CD8-positive, alpha-beta memory T cell (primary cell): ENCODE measurements around the gene TMEM95. TPM values are rescaled to one million over a fixed set of nuclear protein-coding genes. Genes with fewer than 3 reads are reported as not detected.

Experiments
- CTCF ChIA-PET: fragments of 350-600 bp; sonication (Branson Sonifier 250); formaldehyde crosslinking; loops from one replicate; lab custom pipeline; 2021; ENCODE audit warnings: antibody characterized with exemption; lab: Charles Lee
- POLR2A ChIA-PET: fragments of 350-600 bp; sonication (Branson Sonifier 250); formaldehyde crosslinking; loops from one replicate; lab custom pipeline; 2021; ENCODE audit warnings: antibody characterized with exemption; lab: Charles Lee
- DNase-seq, 5 donors: peaks; one replicate each; pipeline versions ENCODE4 v3.0.0 to v3.0.0-alpha.2; 2020 to 2022; ENCODE audit warnings: mixed read lengths in 1 of 5
- H3K27ac ChIP-seq: one replicate; pipeline ENCODE4 v1.7.0; 2013; ENCODE audit warnings: low read depth, mild to moderate bottlenecking, low read length, moderate library complexity
- H3K27me3 ChIP-seq: 2 replicates; pipeline ENCODE4 v1.7.0; 2013; ENCODE audit warnings: low read length, mild to moderate bottlenecking; ENCODE audit not compliant: insufficient read depth, poor library complexity, severe bottlenecking
- H3K36me3 ChIP-seq: 2 replicates; pipeline ENCODE4 v1.7.0; 2013; ENCODE audit warnings: mild to moderate bottlenecking, low read length, moderate library complexity; ENCODE audit not compliant: insufficient read depth
- H3K4me1 ChIP-seq: 2 replicates; pipeline ENCODE4 v1.7.0; 2013; ENCODE audit warnings: mild to moderate bottlenecking, low read length, moderate library complexity; ENCODE audit not compliant: insufficient read depth
- H3K4me3 ChIP-seq: 2 replicates; pipeline ENCODE4 v1.7.0; 2013; ENCODE audit warnings: mild to moderate bottlenecking, low read length
- H3K9me3 ChIP-seq: 2 replicates; pipeline ENCODE4 v1.7.0; 2013; ENCODE audit warnings: mild to moderate bottlenecking, low read length
- H3K27ac Mint-ChIP-seq, 8 donors: one replicate each; pipeline ENCODE4 v1.8.0; 2020 to 2021; ENCODE audit warnings: mixed read lengths in 8 of 8, mild to moderate bottlenecking in 6 of 8, inconsistent platforms in 3 of 8, moderate library complexity in 3 of 8
- H3K27me3 Mint-ChIP-seq, 2 donors: one replicate each; pipeline ENCODE4 v1.8.0; 2020 to 2021; ENCODE audit warnings: mixed read lengths in 2 of 2, mild to moderate bottlenecking in 1 of 2, moderate library complexity in 1 of 2
- H3K36me3 Mint-ChIP-seq, 3 donors: one replicate each; pipeline ENCODE4 v1.8.0; 2020 to 2021; ENCODE audit warnings: mixed read lengths in 3 of 3, inconsistent platforms in 1 of 3, mild to moderate bottlenecking in 1 of 3
- H3K4me1 Mint-ChIP-seq, 3 donors: one replicate each; pipeline ENCODE4 v1.8.0; 2020 to 2021; ENCODE audit warnings: mixed read lengths in 3 of 3, inconsistent platforms in 1 of 3, mild to moderate bottlenecking in 1 of 3
- H3K4me3 Mint-ChIP-seq, 7 donors: one replicate each; pipeline ENCODE4 v1.8.0; 2020 to 2021; ENCODE audit warnings: mixed read lengths in 7 of 7, mild to moderate bottlenecking in 6 of 7, moderate library complexity in 4 of 7, inconsistent platforms in 2 of 7
- H3K9me3 Mint-ChIP-seq, 5 donors: one replicate each; pipeline ENCODE4 v1.8.0; 2020 to 2022; ENCODE audit warnings: mixed read lengths in 5 of 5, mild to moderate bottlenecking in 3 of 5, moderate library complexity in 2 of 5, inconsistent platforms in 1 of 5
- polyA plus RNA-seq: library from polyadenylated mRNA; unstranded; fragments of 300-500 nt; fragmentation: Illumina TruSeq; gene quantifications from one replicate; pipeline ENCODE4 v1.2.3, GENCODE V29; 2021
- total RNA-seq, 2 experiments: library from RNA; stranded (reverse); gene quantifications; one replicate each; pipeline ENCODE4 v1.2.3, GENCODE V29; 2021

TMEM95 gene
- total and polyA plus RNA-seq, 3 experiments from 2014 or later = not detected

DNA sequence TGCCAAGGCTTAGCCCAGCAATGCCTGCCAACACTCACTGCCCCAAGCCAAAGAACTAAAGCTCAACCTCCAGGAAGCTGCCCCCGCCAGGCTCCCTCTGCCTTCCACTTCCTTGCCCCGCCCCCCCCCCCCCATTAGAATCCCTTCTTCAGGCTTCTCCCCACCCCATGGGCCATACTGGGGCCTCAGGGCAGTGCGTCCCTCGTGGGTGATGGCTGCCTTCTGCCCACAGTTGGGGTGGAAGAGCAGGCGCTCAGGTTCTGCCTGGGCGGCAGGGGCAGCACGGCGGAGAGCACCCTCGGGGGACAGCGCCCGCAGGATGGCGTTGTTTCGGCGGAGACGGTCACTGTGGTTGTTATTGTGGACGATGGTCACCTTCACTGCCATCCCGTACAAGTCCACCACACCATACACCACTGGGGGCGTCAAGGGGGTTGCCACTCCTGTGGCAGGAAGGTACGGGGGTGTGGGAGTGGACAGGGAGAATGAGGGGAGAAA is 29.9 kb upstream of the TMEM95 start:
- Histone ChIP-seq H3K36me3 (peaks cover 36% of the 10 kb centered on the region), H3K27me3 (no peaks in the 10 kb centered on the region), H3K9me3 (no peaks in the 10 kb centered on the region), H3K4me3 (no peak overlapping the region), H3K4me1 (peaks cover 23% of the 10 kb centered on the region), H3K27ac (no peak overlapping the region)
- Mint-ChIP-seq H3K27ac (no peak overlapping the region), H3K4me3 (no peak overlapping the region), H3K4me1 (peaks cover 23 to 36% (median 25%) of the 10 kb centered on the region in 3 donors), H3K27me3 (peaks cover 0 to 2% of the 10 kb centered on the region in 2 donors), H3K9me3 (no peaks in the 10 kb centered on the region), H3K36me3 (peaks cover 0 to 76% (median 5%) of the 10 kb centered on the region in 3 donors)
- DNase-seq = no peak
- POLR2A ChIA-PET = interaction anchor here (1.0 kb wide), 2 partner anchors 9 to 11 kb away, joined by 3 read pairs; partner anchors contain the start of gene ACAP1
- CTCF ChIA-PET = interaction anchor here (0.6 to 9.8 kb wide), 9 partner anchors 10 to 111 kb away, joined by 3 to 85 read pairs (median 4); partner anchors contain the start of genes ACAP1, GPS2 and TMEM256

DNA sequence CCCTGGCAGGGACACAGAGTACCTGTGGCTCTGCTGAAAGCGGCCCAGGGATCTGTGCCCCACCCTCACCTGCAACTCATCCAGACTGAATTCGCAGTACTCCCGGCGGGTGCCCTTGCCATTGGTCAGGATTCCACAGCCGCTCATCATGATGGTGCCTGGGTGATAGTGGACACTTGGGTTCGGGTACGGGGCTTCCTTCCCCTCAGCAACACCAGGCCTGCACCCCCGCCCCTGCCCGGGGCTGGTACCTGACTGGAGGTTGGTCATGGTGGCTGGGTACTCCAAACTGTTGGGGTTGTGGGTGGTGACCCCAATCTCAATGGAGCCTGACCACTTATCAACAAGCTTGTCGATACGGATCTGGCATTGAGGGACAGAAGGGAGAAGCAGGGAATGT is 28.8 kb upstream of the TMEM95 start:
- DNase-seq = no peak
- no peaks in the 10 kb centered on the region for H3K9me3 Mint-ChIP-seq
- Histone ChIP-seq H3K27me3 (no peaks in the 10 kb centered on the region), H3K27ac (no peak overlapping the region), H3K4me1 (peaks cover 32% of the 10 kb centered on the region), H3K9me3 (no peaks in the 10 kb centered on the region), H3K36me3 (peaks cover 28% of the 10 kb centered on the region), H3K4me3 (no peak overlapping the region)
- peaks cover 0 to 2% of the 10 kb centered on the region in 2 donors for H3K27me3 Mint-ChIP-seq
- peaks cover 0 to 65% (median 2%) of the 10 kb centered on the region in 3 donors for H3K36me3 Mint-ChIP-seq
- ChIA-PET CTCF (interaction anchor here (1.1 to 9.8 kb wide), 5 partner anchors 12 to 111 kb away, joined by 3 to 85 read pairs (median 5); partner anchors contain the start of gene ACAP1), POLR2A (interaction anchor here (1.7 kb wide), 1 partner anchor 10 kb away, joined by 8 read pairs; the partner anchor contains the start of gene ACAP1)
- H3K27ac Mint-ChIP-seq = peak overlapping the region in 2 of 8 donors; percentile 75 to 82
- peaks cover 26 to 44% (median 30%) of the 10 kb centered on the region in 3 donors for H3K4me1 Mint-ChIP-seq
- peak overlapping the region in 1 of 7 donors; percentile 64 for H3K4me3 Mint-ChIP-seq

DNA sequence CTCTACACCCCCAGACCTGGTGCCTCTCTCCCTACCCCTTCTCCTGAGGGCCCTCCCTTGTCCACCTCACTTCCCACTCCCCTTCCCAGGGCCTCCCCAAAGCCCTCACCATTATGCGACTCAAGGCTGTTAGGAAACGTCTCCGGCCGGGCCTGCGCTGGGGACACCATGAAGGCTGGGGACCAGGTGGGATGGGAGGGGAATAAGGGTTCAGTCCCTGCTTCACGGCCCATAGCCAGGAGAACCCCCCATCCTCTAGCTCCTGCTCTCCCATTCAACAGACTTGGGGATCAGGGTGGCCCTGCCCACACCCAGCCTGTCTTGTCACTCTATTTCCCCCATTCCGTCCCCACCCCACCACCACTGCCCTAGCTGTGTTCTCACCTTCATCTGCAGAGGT is 27.9 kb upstream of the TMEM95 start:
- peaks cover 37% of the 10 kb centered on the region for H3K4me1 ChIP-seq
- H3K27me3 ChIP-seq = no peaks in the 10 kb centered on the region
- Mint-ChIP-seq H3K36me3 (peaks cover 0 to 56% (median 0%) of the 10 kb centered on the region in 3 donors), H3K27ac (peak overlapping the region in 2 of 8 donors; percentile 20 to 80), H3K27me3 (peaks cover 0 to 2% of the 10 kb centered on the region in 2 donors), H3K4me3 (peak overlapping the region in 2 of 7 donors; percentile 40 to 81), H3K9me3 (no peaks in the 10 kb centered on the region), H3K4me1 (peaks cover 26 to 48% (median 31%) of the 10 kb centered on the region in 3 donors)
- ChIA-PET CTCF (interaction anchor here (1.0 to 9.8 kb wide), 4 partner anchors 11 to 110 kb away, joined by 3 to 85 read pairs (median 7); partner anchors contain the start of gene ACAP1), POLR2A (interaction anchor here (1.1 to 1.7 kb wide), 2 partner anchors 9 to 12 kb away, joined by 4 to 8 read pairs; partner anchors contain the start of genes ACAP1 and GPS2)
- H3K27ac ChIP-seq = no peak overlapping the region
- H3K4me3 ChIP-seq = no peak overlapping the region
- H3K9me3 ChIP-seq = no peaks in the 10 kb centered on the region
- H3K36me3 ChIP-seq = peaks cover 20% of the 10 kb centered on the region
- DNase-seq = no peak

DNA sequence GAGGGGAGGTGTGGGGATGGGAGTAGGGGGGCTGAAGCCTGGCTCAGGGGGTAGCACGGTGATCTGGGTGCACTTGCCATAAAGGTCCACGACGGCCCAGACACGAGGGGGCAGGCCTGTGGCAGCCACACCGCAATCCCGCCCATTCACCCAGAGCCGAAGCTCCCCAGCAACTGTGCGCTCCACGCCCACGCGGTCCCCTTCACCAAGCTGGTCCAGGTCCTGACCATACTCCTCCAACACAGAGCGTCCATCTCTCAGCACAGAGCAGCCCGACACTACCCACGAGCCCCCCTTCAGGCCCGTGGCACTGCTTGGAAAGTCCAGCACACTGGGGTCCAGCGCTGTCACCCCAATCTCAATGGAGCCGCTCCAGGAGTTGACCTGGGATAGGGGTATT is 27.5 kb upstream of the TMEM95 start:
- H3K27ac Mint-ChIP-seq = peak overlapping the region in 3 of 8 donors; percentile 64 to 98 (median 97)
- ChIA-PET CTCF (interaction anchor here (1.0 to 9.8 kb wide), 3 partner anchors 10 to 109 kb away, joined by 7 to 85 read pairs (median 7); partner anchors contain the start of gene ACAP1), POLR2A (interaction anchor here (1.1 to 1.7 kb wide), 2 partner anchors 9 to 12 kb away, joined by 4 to 8 read pairs; partner anchors contain the start of genes ACAP1 and GPS2)
- Histone ChIP-seq H3K27ac (no peak overlapping the region), H3K9me3 (no peaks in the 10 kb centered on the region), H3K27me3 (no peaks in the 10 kb centered on the region), H3K36me3 (peaks cover 15% of the 10 kb centered on the region), H3K4me1 (peaks cover 41% of the 10 kb centered on the region), H3K4me3 (no peak overlapping the region)
- H3K4me3 Mint-ChIP-seq = peak overlapping the region in 3 of 7 donors; percentile 67 to 86 (median 81)
- H3K9me3 Mint-ChIP-seq = no peaks in the 10 kb centered on the region
- peaks cover 30 to 52% (median 35%) of the 10 kb centered on the region in 3 donors for H3K4me1 Mint-ChIP-seq
- peaks cover 0 to 2% of the 10 kb centered on the region in 2 donors for H3K27me3 Mint-ChIP-seq
- no peak for DNase-seq
- H3K36me3 Mint-ChIP-seq = peaks cover 0 to 52% (median 0%) of the 10 kb centered on the region in 3 donors

DNA sequence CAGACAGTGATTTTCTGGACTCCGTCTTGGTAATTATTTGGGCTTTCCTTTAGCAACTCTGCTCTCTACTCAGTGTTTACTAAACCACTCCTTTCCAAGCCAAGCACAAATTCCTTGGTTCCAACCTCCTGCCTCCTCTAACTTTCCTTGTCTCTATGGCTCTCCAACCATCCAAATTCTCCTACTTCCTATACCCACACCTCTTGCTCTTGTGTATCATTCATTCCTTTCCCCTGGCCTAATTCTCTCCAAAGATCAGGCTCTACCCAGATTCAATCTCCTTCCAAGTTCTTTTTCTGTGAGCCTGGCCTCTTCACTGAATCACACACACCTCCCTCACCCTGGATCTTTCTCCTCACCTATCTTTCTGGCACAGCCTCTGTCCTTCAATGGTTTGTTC is 26.9 kb upstream of the TMEM95 start:
- no peaks in the 10 kb centered on the region for H3K9me3 Mint-ChIP-seq
- peaks cover 33 to 56% (median 40%) of the 10 kb centered on the region in 3 donors for H3K4me1 Mint-ChIP-seq

DNA sequence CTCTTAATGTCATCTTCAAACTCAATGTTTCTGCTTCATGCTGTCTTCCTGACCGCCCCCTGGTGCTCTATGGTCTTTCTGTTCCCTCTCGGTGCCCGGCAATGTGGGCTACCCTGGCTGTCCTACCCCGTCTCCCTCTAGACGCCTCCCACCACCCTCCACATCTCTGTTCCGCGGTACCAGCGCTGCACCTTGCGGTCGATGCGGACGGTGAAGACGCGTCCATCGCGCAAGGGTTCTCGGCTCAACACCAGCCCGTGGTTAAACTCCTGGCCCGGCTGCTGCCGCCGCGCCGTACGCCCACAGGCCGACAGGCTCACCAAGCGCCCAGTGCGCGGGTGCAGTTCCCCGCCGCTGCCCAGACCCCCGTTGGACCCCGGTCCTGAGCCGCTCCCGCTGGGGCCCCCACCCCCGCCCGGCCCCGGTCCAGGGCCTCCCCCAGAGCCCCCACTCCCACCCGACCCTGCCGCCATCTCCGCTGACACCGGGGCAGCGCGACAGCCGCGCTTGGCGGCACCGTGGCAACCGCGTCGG is 26.0 kb upstream of the TMEM95 start, which contains the start of gene NEURL4:
NEURL4 (minus strand) TSS at position 496 of the 534 bp plus-strand sequence; CDS start at position 473, 23 bp downstream.
- ChIA-PET POLR2A (interaction anchor here (0.6 to 2.5 kb wide), 11 partner anchors 14 to 359 kb away, joined by 3 to 21 read pairs (median 4); partner anchors contain the start of genes GABARAP, GPS2, KCTD11 and POLR2A), CTCF (interaction anchor here (1.0 to 9.8 kb wide), 10 partner anchors 9 to 359 kb away, joined by 3 to 85 read pairs (median 6); partner anchors contain the start of genes ACAP1, TMEM95 and TP53)
- H3K27ac Mint-ChIP-seq = peak within 1 kb of the TSS; percentile 95 to 99 (median 97)
- peak in 2 of 5 donors; percentile 35 to 60 for DNase-seq
- no peaks in the 10 kb centered on the region for H3K9me3 ChIP-seq
- peaks cover 43% of the 10 kb centered on the region for H3K4me1 ChIP-seq
- H3K36me3 ChIP-seq = peaks cover 1% of the 10 kb centered on the region
- no peaks in the 10 kb centered on the region for H3K9me3 Mint-ChIP-seq
- H3K27me3 ChIP-seq = no peaks in the 10 kb centered on the region
- peak within 1 kb of the TSS; percentile 91 to 99 (median 97) for H3K4me3 Mint-ChIP-seq
- H3K27ac ChIP-seq = peak within 1 kb of the TSS; percentile 82
- peaks cover 0 to 38% (median 0%) of the 10 kb centered on the region in 3 donors for H3K36me3 Mint-ChIP-seq
- peaks cover 0 to 2% of the 10 kb centered on the region in 2 donors for H3K27me3 Mint-ChIP-seq
- H3K4me1 Mint-ChIP-seq = peaks cover 37 to 58% (median 46%) of the 10 kb centered on the region in 3 donors
- H3K4me3 ChIP-seq = peak within 1 kb of the TSS; percentile 79

More for the DNA sequence above, 26.9 kb upstream of the TMEM95 start:
- Mint-ChIP-seq H3K4me3 (peak overlapping the region; percentile 81 to 98 (median 95)), H3K27ac (peak overlapping the region in 7 of 8 donors; percentile 52 to 98 (median 85)), H3K27me3 (peaks cover 0 to 2% of the 10 kb centered on the region in 2 donors), H3K36me3 (peaks cover 0 to 47% (median 0%) of the 10 kb centered on the region in 3 donors)
- Histone ChIP-seq H3K27ac (no peak overlapping the region), H3K4me1 (peaks cover 41% of the 10 kb centered on the region), H3K9me3 (no peaks in the 10 kb centered on the region), H3K27me3 (no peaks in the 10 kb centered on the region), H3K36me3 (peaks cover 10% of the 10 kb centered on the region), H3K4me3 (no peak overlapping the region)
- no peak for DNase-seq
- POLR2A ChIA-PET = interaction anchor here (0.6 to 1.7 kb wide), 2 partner anchors 8 to 346 kb away, joined by 3 to 8 read pairs; partner anchors contain the start of gene ACAP1
- CTCF ChIA-PET = interaction anchor here (2.0 to 9.8 kb wide), 4 partner anchors 10 to 32 kb away, joined by 8 to 85 read pairs (median 16); partner anchors contain the start of genes ACAP1 and TMEM95

DNA sequence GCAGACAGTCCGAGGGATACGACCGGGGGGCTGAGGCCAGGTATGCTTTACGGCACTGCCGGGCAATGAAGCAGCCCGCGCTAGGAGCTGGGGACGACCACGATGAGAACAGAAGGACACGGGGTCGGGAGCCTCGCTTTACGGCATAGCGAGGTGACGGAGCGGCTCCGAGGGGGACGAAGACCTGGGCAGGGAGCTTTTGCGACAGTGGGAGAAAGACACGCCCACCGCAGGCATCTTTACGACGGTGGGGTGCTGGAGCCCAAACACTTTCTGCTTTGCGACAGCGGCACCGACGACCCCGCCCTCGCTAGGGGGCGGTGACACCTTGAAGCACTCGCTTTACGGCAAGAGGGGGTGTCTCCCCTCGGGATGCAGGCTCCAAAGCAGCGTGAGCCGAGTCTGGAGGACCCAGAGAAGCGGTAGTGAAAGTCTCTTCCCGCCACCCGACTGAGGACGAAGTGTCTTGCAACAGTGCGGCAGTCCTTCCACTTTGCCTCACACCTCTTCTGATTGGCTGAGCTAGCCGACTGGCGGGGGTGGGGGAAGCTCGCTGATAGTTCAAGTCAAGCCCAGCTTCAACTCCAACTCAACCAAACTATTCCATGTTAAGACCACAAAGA is 25.5 kb upstream of the TMEM95 start:
- H3K9me3 ChIP-seq = no peaks in the 10 kb centered on the region
- DNase-seq = peak; percentile 92 to 98 (median 97)
- ChIA-PET CTCF (interaction anchor here (0.6 to 9.8 kb wide), 14 partner anchors 8 to 358 kb away, joined by 3 to 85 read pairs (median 5); partner anchors contain the start of genes ACAP1, TMEM95 and TP53), POLR2A (interaction anchor here (0.7 to 2.5 kb wide), 17 partner anchors 10 to 358 kb away, joined by 3 to 21 read pairs (median 4); partner anchors contain the start of genes DVL2, GABARAP, GPS2 and KCTD11)
- Mint-ChIP-seq H3K27me3 (peaks cover 0 to 2% of the 10 kb centered on the region in 2 donors), H3K4me1 (peaks cover 33 to 54% (median 42%) of the 10 kb centered on the region in 3 donors), H3K4me3 (peak overlapping the region; percentile 91 to 99 (median 97)), H3K9me3 (no peaks in the 10 kb centered on the region), H3K36me3 (peaks cover 0 to 33% (median 0%) of the 10 kb centered on the region in 3 donors), H3K27ac (peak overlapping the region; percentile 95 to 99 (median 97))
- no peaks in the 10 kb centered on the region for H3K36me3 ChIP-seq
- H3K27ac ChIP-seq = peak overlapping the region; percentile 82
- H3K27me3 ChIP-seq = no peaks in the 10 kb centered on the region
- peak overlapping the region; percentile 79 for H3K4me3 ChIP-seq
- H3K4me1 ChIP-seq = peaks cover 43% of the 10 kb centered on the region
